ENCODE data around the gene SND1.
"Not testable (repeated sequence)": the region's sequence is repeated elsewhere in the genome, so short reads cannot be mapped to it uniquely, and the experiment has no call there.

SND1 gene

DNA sequence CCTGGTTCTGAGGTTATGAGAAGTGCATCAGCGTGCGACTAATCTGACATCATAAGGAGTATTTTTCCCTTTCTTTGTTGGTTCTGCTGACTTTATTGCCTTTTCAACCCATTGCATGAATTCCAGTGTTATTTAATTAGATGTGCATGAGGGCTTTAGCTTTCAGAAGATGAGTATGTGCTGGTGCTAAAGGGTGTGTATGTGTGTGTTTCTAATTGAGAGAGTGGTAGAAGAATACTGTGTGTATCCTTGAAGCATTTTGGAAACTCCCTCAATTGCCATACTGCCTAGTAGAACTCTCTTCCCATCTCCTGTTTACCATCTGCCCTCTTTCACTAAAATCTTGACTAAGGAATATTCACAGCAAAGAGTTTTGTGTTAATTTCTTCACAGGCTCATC, 158.1 kb downstream of the SND1 start:
- no peak for ATAC-seq

GRCh38 chr7:127810696-127811660, 159.0 kb downstream of the SND1 start:
- ATAC-seq, result no peak

GRCh38 chr7:127812540-127812939, 160.5 kb downstream of the SND1 start:
- no peak for ATAC-seq

DNA sequence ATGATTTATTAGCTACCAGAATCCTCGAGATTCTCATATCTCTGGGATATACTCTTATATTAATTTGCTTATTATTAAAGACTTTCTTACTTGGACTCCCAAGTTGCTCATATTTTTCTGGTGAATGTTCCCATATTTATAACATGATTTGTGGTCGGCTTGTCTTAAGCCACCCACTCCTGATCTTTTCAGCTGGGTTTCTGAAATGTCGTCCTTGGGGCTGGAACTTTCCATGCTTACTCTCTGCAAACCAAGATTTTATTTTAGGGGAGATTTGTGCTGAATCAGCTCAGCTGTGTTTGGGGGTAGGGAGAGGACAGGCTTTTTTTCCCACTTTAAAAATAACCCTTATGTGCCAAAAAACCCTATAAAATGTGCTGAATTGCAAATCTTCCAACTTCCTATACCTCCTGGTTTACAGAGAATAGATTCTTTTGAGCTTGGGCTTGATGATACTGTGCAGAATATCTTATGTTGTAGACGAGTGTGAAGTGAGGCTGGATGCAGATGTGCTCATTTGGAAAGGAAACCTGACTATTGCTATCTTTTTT, 162.1 kb downstream of the SND1 start:
- ATAC-seq, result no peak

GRCh38 chr7:127815631-127816145, 163.7 kb downstream of the SND1 start:
- no peak for ATAC-seq

- ATAC-seq, result no peak
These were observed 164.6 kb downstream of the SND1 start for GRCh38 chr7:127816354-127817190.

DNA sequence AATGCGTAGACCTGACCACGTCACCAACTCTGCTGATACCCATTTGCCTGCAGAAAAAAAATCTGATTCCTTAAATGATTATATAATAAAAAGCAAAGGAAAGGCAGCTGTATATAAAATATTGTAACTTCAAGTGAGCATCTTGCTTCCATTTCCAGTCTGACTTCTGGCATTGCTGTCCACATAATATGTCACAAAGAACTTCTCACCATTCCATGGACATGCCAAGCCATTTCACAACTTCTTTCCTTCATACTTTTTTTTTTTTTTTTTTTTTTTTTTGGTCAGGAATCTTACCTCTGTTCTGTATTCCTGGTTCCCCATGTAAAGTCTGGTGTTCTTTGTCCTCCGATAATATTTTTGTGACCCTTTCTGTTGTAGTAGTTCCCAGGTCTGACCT, 165.5 kb downstream of the SND1 start:
- no peak for ATAC-seq

DNA sequence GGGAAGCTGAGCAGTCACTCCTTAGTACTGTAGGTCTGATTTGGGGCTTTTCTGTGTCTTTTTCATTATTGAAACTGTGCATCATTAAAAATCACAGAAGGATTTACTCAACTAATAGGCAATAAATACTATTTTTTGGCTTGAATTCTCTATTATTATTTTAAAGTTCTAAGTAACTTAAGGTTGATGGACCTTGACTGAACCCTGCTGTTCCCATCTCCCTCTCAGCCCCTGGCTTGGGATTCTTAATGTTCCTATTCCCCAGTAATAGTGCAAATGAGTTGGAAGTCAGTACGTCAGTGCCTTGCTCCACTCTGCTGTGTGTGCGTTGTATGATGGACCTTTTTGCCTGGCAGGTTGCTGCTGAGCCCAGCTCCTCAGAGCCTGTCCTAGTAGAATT, 166.3 kb downstream of the SND1 start:
- ATAC-seq, result no peak

DNA sequence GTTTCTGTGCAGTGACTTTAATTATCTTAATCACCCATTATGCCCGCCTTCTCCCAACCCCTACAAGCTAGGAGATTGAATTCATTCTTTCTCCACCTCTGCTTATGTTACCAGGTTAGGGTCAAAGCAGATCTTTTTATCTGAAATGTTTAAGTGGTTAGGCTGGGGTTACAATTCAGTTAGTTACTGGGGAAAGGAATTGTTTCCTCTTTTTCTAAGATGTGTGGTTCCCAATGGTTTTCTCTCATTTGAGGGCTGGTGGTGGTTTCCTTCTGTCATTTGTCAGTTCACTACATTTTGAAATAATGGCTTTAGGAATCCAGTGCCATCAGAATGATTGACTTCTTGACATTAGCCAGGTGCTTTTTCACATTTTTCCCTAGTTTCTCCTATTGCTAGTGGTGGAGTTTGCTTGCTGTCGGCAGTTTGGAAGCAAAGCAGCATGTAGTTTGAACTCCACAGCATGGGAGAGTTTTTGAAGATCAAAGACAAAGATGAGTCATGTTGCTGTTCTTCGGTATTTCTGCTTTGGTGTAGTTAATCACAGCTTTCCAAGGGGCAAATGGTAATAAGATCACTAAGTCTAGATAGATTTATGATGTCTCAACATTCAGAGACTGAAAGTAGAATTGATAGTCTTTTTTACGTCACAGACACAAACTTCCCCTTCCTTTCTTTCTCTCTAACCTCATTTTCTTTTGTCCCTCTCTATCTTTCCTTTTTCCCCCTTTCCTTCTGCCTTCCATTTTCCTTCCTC, 168.2 kb downstream of the SND1 start:
- peak; percentile 82 to 85 for ATAC-seq

GRCh38 chr7:127820732-127821085, 168.7 kb downstream of the SND1 start:
- ATAC-seq, result no peak

DNA sequence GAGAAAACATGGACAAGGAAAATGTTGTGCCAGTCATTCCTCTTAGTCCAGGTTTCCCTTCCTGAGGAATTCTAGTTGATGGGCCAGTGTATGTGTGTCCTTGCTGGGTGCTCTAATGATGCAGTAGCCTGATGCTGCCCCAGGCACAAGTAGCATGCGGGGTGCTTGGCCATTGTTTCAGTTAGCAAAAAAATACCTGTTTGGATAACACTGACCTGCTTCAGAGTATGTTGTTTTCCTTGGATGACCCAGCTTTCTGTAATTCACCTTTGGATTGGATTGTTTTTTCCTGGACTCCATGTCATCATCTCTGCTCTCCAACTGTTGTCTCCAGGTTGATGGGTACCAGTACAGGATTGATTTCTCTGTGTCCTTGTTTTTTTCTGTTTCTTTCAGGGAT, 169.2 kb downstream of the SND1 start:
- ATAC-seq, result no peak

- ATAC-seq, result peak in 1 of 2 donors; percentile 17
These were observed 171.0 kb downstream of the SND1 start for GRCh38 chr7:127822822-127823508.

DNA sequence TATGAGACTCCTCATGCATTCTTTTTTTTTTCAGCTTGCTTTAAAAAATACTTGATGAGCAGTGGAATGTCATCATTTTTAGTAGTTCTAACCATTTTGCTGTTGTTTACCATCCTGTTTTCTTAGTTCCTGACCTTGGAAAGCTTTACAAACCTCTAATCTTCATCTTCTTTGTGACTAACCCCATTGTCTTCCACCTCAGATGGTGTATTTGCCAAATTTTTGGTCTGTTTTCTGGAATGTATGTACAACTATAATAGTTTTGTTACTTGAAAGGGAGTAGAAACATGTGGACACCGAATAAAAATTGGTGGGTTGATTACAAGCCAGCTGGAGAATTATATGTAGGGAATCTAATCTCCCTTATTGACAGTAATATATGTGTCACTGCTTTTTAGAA, 172.7 kb downstream of the SND1 start:
- no peak for ATAC-seq

DNA sequence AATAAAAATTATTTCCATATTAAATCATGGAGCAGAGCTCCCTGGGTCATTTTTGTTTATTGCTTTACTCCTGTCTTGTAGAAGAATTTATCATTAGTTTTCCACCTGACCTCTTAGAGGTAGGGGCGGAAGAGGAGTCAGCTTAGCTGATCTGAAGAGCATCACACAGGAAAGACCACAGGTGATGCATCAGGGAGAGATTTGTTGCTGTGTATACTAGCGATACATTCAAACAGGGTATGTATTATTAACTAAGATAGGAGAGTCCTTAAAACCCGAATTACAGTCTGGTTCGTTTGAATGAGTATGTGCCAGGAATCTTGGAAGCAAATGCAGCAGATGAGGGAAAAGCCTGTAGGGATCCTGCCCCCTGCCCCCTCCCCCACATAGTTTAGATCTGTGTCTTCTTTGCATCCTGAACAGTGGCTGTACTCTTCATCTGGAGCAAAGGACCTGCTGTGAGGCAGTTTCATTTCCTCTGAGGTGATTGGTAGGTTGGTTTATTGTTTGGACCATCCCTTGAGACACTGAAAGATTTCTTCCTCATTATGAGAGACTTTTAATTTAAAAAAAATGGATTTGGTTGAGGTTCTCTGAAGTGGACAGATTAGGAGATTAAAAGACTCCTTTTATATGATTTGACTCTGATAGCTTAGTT, 177.0 kb downstream of the SND1 start:
- no peak for ATAC-seq

DNA sequence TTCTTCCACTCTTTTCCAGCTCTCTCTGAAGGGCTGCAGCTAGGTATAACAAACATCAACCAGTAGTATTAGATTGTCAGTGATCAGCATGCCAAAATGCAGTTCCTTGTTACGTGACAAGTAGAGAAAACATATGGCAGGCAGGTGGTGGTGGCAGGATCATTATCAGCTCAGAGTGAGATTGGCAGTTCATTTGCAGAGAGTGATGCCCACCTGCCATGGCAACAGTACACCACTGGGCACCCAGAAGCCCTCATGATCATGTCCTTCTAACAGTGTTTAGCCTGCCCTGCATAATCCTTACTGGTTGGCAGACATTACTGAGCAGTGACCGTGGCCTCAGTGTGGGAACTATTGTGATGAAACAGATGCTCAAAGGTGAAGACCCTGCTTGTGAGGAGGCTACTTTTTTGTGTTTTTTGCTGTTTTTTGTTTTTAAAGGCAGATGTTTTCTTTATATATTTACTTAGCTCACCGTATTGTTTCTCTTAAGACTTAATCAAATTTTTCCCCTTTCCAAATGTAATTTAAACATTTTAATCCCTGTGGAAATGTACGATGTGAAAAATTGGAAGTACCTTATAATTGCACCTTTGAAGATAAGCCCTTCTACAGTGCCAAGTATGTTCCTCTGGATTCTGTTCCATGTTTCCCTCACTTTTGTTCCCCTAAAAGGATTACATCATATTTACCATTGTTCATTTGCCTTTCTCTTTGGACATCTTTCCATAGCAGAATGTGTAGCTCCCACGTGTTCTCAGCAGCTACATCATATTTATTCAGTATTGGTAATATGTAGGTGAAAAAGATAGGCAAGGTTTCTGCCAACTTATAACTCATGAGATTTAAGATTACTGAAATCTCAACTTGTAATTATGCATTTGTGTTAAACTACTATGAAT, 179.6 kb downstream of the SND1 start:
- no peak for ATAC-seq

DNA sequence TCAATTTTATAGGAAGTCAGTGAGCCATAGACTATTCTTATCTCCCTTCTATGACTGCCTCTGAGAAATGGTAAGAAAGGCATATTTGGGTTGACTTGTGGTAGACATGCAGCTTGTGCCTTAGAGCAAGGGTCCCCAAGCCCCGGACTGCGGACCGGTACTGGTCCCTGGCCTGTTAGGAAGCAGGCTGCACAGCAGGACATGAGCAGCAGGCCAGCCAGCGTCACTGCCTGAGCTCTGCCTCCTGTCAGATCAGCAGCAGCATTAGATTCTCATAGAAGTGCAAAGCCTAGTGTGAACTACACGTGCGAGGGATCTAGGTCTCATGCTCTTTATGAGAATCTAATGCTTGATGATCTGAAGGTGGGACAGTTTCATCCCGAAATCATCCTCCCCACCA, 180.6 kb downstream of the SND1 start:
- no peak for ATAC-seq

- ATAC-seq, result no peak
These were observed 181.6 kb downstream of the SND1 start for GRCh38 chr7:127833641-127834040.

GRCh38 chr7:127835679-127836078, 183.7 kb downstream of the SND1 start:
- no peak for ATAC-seq

DNA sequence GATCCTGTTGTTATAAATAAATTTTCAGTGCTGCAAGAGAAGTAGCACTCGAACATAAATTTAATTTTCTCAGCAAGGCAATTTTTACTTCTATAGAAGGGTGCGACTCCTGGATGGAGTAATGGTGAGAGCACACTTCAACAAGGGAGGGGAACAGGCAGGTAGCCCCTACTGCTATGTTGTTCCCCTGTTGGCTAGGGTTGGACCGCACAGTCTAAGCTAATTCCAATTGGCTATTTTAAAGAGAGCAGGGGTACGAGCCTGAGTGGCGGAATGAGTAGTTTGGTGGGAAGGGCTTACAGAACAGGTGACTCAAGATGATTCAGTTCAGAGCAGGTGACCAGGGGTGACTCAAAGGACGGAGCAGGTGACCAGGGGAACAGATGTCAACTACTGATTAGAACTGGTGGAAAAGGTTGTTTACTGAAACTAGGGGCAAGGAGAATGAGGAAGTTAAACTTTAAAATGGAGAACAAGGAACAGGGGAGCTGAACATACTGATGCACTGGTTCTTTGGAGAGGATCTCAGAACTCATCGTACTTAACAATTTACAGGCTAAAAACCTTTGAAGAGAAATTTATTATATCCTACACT, 185.9 kb downstream of the SND1 start:
- ATAC-seq, result not testable (repeated sequence)
